HEK293T (cell line): ENCODE measurements around the gene SLC7A14.

Source experiments
- CTCF ChIA-PET: fragments of 350-600 bp; formaldehyde crosslinking; extraction: SDS; loops from one replicate; lab custom pipeline; 2021; ENCODE audit warnings: antibody characterized with exemption, inconsistent platforms; lab: Yijun Ruan, JAX
- POLR2A ChIA-PET: fragments of 350-600 bp; formaldehyde crosslinking; extraction: SDS; loops from one replicate; lab custom pipeline; 2020; ENCODE audit warnings: antibody characterized with exemption, inconsistent platforms; lab: Yijun Ruan, JAX
- DNase-seq: peaks from one replicate; pipeline ENCODE4 v3.0.0; 2012; ENCODE audit warnings: mixed read lengths; ENCODE audit errors: extremely low spot score
- ARNT ChIP-seq: fragments of 450-650 bp; IDR thresholded peaks from 2 replicates; pipeline ENCODE4 v1.6.1; 2017; ENCODE audit warnings: mild to moderate bottlenecking
- BHLHE40 ChIP-seq: fragments of 450-650 bp; IDR thresholded peaks from 2 replicates; pipeline ENCODE4 v1.6.1; 2016; ENCODE audit warnings: mild to moderate bottlenecking, moderate library complexity, borderline replicate concordance
- CTBP1 ChIP-seq: fragments of 450-650 bp; IDR thresholded peaks from 2 replicates; pipeline ENCODE4 v1.6.1; 2016; ENCODE audit warnings: borderline replicate concordance
- ELF4 ChIP-seq: fragments of 450-650 bp; IDR thresholded peaks from 2 replicates; pipeline ENCODE4 v1.6.1; 2017; ENCODE audit warnings: antibody characterized with exemption
- FOXA1 ChIP-seq: fragments of 450-650 bp; IDR thresholded peaks from 2 replicates; pipeline ENCODE4 v1.6.1; 2016; ENCODE audit warnings: mild to moderate bottlenecking
- FOXK2 ChIP-seq: fragments of 450-650 bp; IDR thresholded peaks from 2 replicates; pipeline ENCODE4 v1.6.1; 2016; ENCODE audit warnings: mild to moderate bottlenecking
- FOXM1 ChIP-seq: fragments of 450-650 bp; IDR thresholded peaks from 2 replicates; pipeline ENCODE4 v1.6.1; 2017; ENCODE audit warnings: mild to moderate bottlenecking, borderline replicate concordance
- HDGF ChIP-seq: fragments of 450-650 bp; IDR thresholded peaks from 2 replicates; pipeline ENCODE4 v1.6.1; 2017; ENCODE audit warnings: antibody characterized with exemption, borderline replicate concordance
- L3MBTL2 ChIP-seq: fragments of 450-650 bp; conservative IDR thresholded peaks from 2 replicates; pipeline ENCODE4 v1.6.1; 2016; ENCODE audit warnings: mild to moderate bottlenecking
- LEF1 ChIP-seq: fragments of 450-650 bp; IDR thresholded peaks from 2 replicates; pipeline ENCODE4 v1.6.1; 2017; ENCODE audit warnings: mild to moderate bottlenecking, borderline replicate concordance
- NFRKB ChIP-seq: fragments of 450-650 bp; IDR thresholded peaks from 2 replicates; pipeline ENCODE4 v1.6.1; 2016; ENCODE audit warnings: mild to moderate bottlenecking, moderate library complexity
- PKNOX1 ChIP-seq: fragments of 450-650 bp; IDR thresholded peaks from 2 replicates; pipeline ENCODE4 v1.6.1; 2016
- SP1 ChIP-seq: fragments of 450-650 bp; IDR thresholded peaks from 2 replicates; pipeline ENCODE4 v1.6.1; 2017
- SUZ12 ChIP-seq: fragments of 450-650 bp; IDR thresholded peaks from 2 replicates; pipeline ENCODE4 v1.6.1; 2016; ENCODE audit warnings: mild to moderate bottlenecking
- TARDBP ChIP-seq: fragments of 450-650 bp; IDR thresholded peaks from 2 replicates; pipeline ENCODE4 v1.6.1; 2016
- ZNF384 ChIP-seq: fragments of 450-650 bp; IDR thresholded peaks from 2 replicates; pipeline ENCODE4 v1.6.1; 2016

SLC7A14 gene

GRCh38 chr3:170436697-170437096 lies 149.2 kb downstream of the SLC7A14 start:
- CTCF ChIA-PET: no interaction called here
- TF ChIP-seq LEF1 (no peak), ARNT (no peak), ELF4 (no peak), L3MBTL2 (no peak), BHLHE40 (no peak), CTBP1 (no peak), PKNOX1 (no peak), TARDBP (no peak), FOXM1 (no peak), FOXK2 (no peak), SP1 (no peak), SUZ12 (no peak), NFRKB (no peak), FOXA1 (no peak), HDGF (no peak), ZNF384 (no peak)
- POLR2A ChIA-PET: no interaction called here
- no peak for DNase-seq

- TF ChIP-seq FOXK2 (no peak), FOXM1 (no peak)
- CTCF ChIA-PET: no interaction called here
- DNase-seq: no peak
- POLR2A ChIA-PET: no interaction called here
Measured at GRCh38 chr3:170432416-170432815, 153.5 kb downstream of the SLC7A14 start.

GRCh38 chr3:170431054-170431453 lies 154.8 kb downstream of the SLC7A14 start:
- no peak for DNase-seq
- TF ChIP-seq TARDBP (no peak), PKNOX1 (no peak), HDGF (no peak), SP1 (no peak)
- CTCF ChIA-PET: interaction anchor here (0.8 kb wide), 1 partner anchor 85 kb away, joined by 3 read pairs; no protein-coding TSS in a partner anchor
- POLR2A ChIA-PET: no interaction called here

GRCh38 chr3:170429050-170429449 lies 156.8 kb downstream of the SLC7A14 start:
- TF ChIP-seq SP1 (no peak), ARNT (no peak), FOXA1 (no peak), ELF4 (no peak), LEF1 (no peak), HDGF (no peak), TARDBP (no peak), L3MBTL2 (no peak), BHLHE40 (no peak), SUZ12 (no peak), ZNF384 (no peak), CTBP1 (no peak), FOXM1 (no peak), NFRKB (no peak), PKNOX1 (no peak), FOXK2 (no peak)
- ChIA-PET CTCF (no interaction called here), POLR2A (no interaction called here)
- no peak for DNase-seq

- ChIA-PET POLR2A (no interaction called here), CTCF (interaction anchor here (0.7 kb wide), 2 partner anchors 23 to 314 kb away, joined by 3 to 5 read pairs; no protein-coding TSS in a partner anchor)
- no peak for TF ChIP-seq CTBP1
- TF ChIP-seq SP1: no peak
- no peak for TF ChIP-seq L3MBTL2
- TF ChIP-seq FOXA1: no peak
- no peak for TF ChIP-seq PKNOX1
- DNase-seq: no peak
Measured at GRCh38 chr3:170428095-170428494, 157.8 kb downstream of the SLC7A14 start.

GRCh38 chr3:170426240-170426797 lies 159.6 kb downstream of the SLC7A14 start:
- no peak for DNase-seq
- CTCF ChIA-PET: interaction anchor here (1.4 kb wide), 1 partner anchor 13 kb away, joined by 4 read pairs; no protein-coding TSS in a partner anchor
- TF ChIP-seq ELF4: no peak
- TF ChIP-seq ARNT: no peak
- TF ChIP-seq BHLHE40: no peak
- no peak for TF ChIP-seq PKNOX1
- TF ChIP-seq HDGF: no peak
- no peak for TF ChIP-seq SUZ12
- TF ChIP-seq L3MBTL2: no peak
- TF ChIP-seq FOXM1: no peak
- TF ChIP-seq ZNF384: no peak
- TF ChIP-seq FOXA1: no peak
- TF ChIP-seq LEF1: no peak
- no peak for TF ChIP-seq TARDBP
- no peak for TF ChIP-seq NFRKB
- TF ChIP-seq CTBP1: no peak
- no peak for TF ChIP-seq FOXK2
- POLR2A ChIA-PET: no interaction called here
